Mononuclear cell (primary cell): Measurements from ENCODE around the gene PPP2R5D. TPM values are rescaled to one million over a fixed set of nuclear protein-coding genes. Genes with fewer than 3 reads are reported as not detected.

ENCODE experiments used
- H3K27me3 ChIP-seq: 2 replicates; pipeline ENCODE4 v1.6.0; 2011; ENCODE audit warnings: low read length, control low read depth; ENCODE audit not compliant: insufficient read depth
- H3K4me1 ChIP-seq: 2 replicates; pipeline ENCODE4 v1.5.1; 2011; ENCODE audit warnings: mild to moderate bottlenecking, low read length, control low read depth; ENCODE audit not compliant: insufficient read depth
- H3K4me3 ChIP-seq: 2 replicates; pipeline ENCODE4 v1.5.1; 2011; ENCODE audit warnings: mild to moderate bottlenecking, low read length, moderate library complexity
- H3K9me3 ChIP-seq: 2 replicates; pipeline ENCODE4 v1.5.1; 2011; ENCODE audit warnings: low read depth, mild to moderate bottlenecking, control low read depth, low read length
- total RNA-seq: library from RNA; depleted of rRNA; stranded (reverse); fragments of >200 nt; gene quantifications from one replicate; pipeline ENCODE4 v1.2.3, GENCODE V29; 2012

Gene PPP2R5D
- total RNA-seq, 1 donor, result 15.2 TPM

GRCh38 chr6:43043310-43043709, 58.9 kb downstream of the PPP2R5D start:
- Histone ChIP-seq H3K4me1 (no peaks in the 10 kb centered on the region), H3K9me3 (no peaks in the 10 kb centered on the region), H3K4me3 (no peak overlapping the region), H3K27me3 (no peaks in the 10 kb centered on the region)

GRCh38 chr6:43045371-43045930, 61.1 kb downstream of the PPP2R5D start:
- H3K9me3 ChIP-seq, result no peaks in the 10 kb centered on the region
- no peaks in the 10 kb centered on the region for H3K4me1 ChIP-seq
- no peak overlapping the region for H3K4me3 ChIP-seq
- no peaks in the 10 kb centered on the region for H3K27me3 ChIP-seq

GRCh38 chr6:43047998-43048397, 63.6 kb downstream of the PPP2R5D start:
- Histone ChIP-seq H3K27me3 (no peaks in the 10 kb centered on the region), H3K9me3 (no peaks in the 10 kb centered on the region), H3K4me3 (no peak overlapping the region), H3K4me1 (peaks cover 7% of the 10 kb centered on the region)

- Histone ChIP-seq H3K4me1 (peaks cover 10% of the 10 kb centered on the region), H3K4me3 (no peak overlapping the region), H3K27me3 (no peaks in the 10 kb centered on the region), H3K9me3 (no peaks in the 10 kb centered on the region)
These were observed 66.6 kb downstream of the PPP2R5D start for GRCh38 chr6:43050981-43051380.

GRCh38 chr6:43052225-43052841, 68.0 kb downstream of the PPP2R5D start:
- Histone ChIP-seq H3K9me3 (no peaks in the 10 kb centered on the region), H3K4me1 (peaks cover 10% of the 10 kb centered on the region), H3K4me3 (no peak overlapping the region), H3K27me3 (no peaks in the 10 kb centered on the region)

GRCh38 chr6:43052842-43053544, 68.6 kb downstream of the PPP2R5D start:
- Histone ChIP-seq H3K4me1 (peaks cover 12% of the 10 kb centered on the region), H3K9me3 (no peaks in the 10 kb centered on the region), H3K4me3 (peak overlapping the region; percentile 63), H3K27me3 (no peaks in the 10 kb centered on the region)

GRCh38 chr6:43053545-43054205, 69.3 kb downstream of the PPP2R5D start, which contains the start of gene CUL7:
CUL7 (minus strand) TSS chr6:43053851; CDS start chr6:43052788, 1,063 bp downstream.
- Histone ChIP-seq H3K27me3 (no peaks in the 10 kb centered on the region), H3K9me3 (no peaks in the 10 kb centered on the region), H3K4me3 (peak within 1 kb of the TSS; percentile 63), H3K4me1 (peaks cover 19% of the 10 kb centered on the region)

GRCh38 chr6:43054206-43054943, 70.0 kb downstream of the PPP2R5D start:
- Histone ChIP-seq H3K9me3 (no peaks in the 10 kb centered on the region), H3K27me3 (no peaks in the 10 kb centered on the region), H3K4me1 (peaks cover 22% of the 10 kb centered on the region), H3K4me3 (peak overlapping the region; percentile 63)

- Histone ChIP-seq H3K4me1 (peaks cover 31% of the 10 kb centered on the region), H3K27me3 (no peaks in the 10 kb centered on the region), H3K9me3 (no peaks in the 10 kb centered on the region), H3K4me3 (no peak overlapping the region)
These were observed 71.6 kb downstream of the PPP2R5D start for GRCh38 chr6:43055966-43056365.

- Histone ChIP-seq H3K4me3 (peak overlapping the region; percentile 73), H3K9me3 (no peaks in the 10 kb centered on the region), H3K27me3 (no peaks in the 10 kb centered on the region), H3K4me1 (peaks cover 20% of the 10 kb centered on the region)
These were observed 74.2 kb downstream of the PPP2R5D start for GRCh38 chr6:43058531-43058930.

GRCh38 chr6:43059168-43060033, 75.0 kb downstream of the PPP2R5D start, which contains the start of the genes KLC4 and MRPL2:
KLC4 (plus strand) TSS chr6:43059631; CDS start chr6:43061336, 1,705 bp downstream.
MRPL2 (minus strand) TSS chr6:43059434; CDS start chr6:43059381, 53 bp downstream.
- Histone ChIP-seq H3K27me3 (no peaks in the 10 kb centered on the region), H3K9me3 (no peaks in the 10 kb centered on the region), H3K4me1 (peaks cover 20% of the 10 kb centered on the region), H3K4me3 (peak within 1 kb of the TSS; percentile 73)

GRCh38 chr6:43060034-43060754, 75.8 kb downstream of the PPP2R5D start:
- peak overlapping the region; percentile 73 for H3K4me3 ChIP-seq

More at GRCh38 chr6:43060034-43060754, 75.8 kb downstream of the PPP2R5D start:
- Histone ChIP-seq H3K9me3 (no peaks in the 10 kb centered on the region), H3K27me3 (no peaks in the 10 kb centered on the region), H3K4me1 (peaks cover 20% of the 10 kb centered on the region)
